ENCODE data around the gene SLC22A4. TPM values are rescaled to one million over a fixed set of nuclear protein-coding genes. Genes with fewer than 3 reads are reported as not detected.

The SLC22A4 gene
- total RNA-seq, 1 donor from 2014 or later, result not detected

GRCh38 chr5:132371603-132371994 lies 77.4 kb downstream of the SLC22A4 start:
- H3K4me3 Mint-ChIP-seq, result peak overlapping the region; percentile 86
- intact Hi-C loops (cut with micrococcal nuclease), result no loop called here
- no peak for ATAC-seq (ENCODE audit: low read depth)
- no peak for DNase-seq
- CTCF ChIA-PET, result no interaction called here
- no peak for TF ChIP-seq CTCF (IDR thresholded peaks at IDR 0.05)
- POLR2A ChIA-PET, result interaction anchor here (0.6 to 1.4 kb wide), 2 partner anchors 14 to 1665 kb away, joined by 4 read pairs; no protein-coding TSS in a partner anchor
- H3K27me3 Mint-ChIP-seq, result no peaks in the 10 kb centered on the region
- H3K4me1 Mint-ChIP-seq, result peaks cover 18% of the 10 kb centered on the region
- H3K27ac Mint-ChIP-seq, result peak overlapping the region; percentile 56
- H3K36me3 Mint-ChIP-seq (ENCODE audit: low read depth), result no peaks in the 10 kb centered on the region
- H3K9me3 Mint-ChIP-seq, result no peaks in the 10 kb centered on the region

- Mint-ChIP-seq H3K27ac (no peak overlapping the region), H3K27me3 (no peaks in the 10 kb centered on the region), H3K4me1 (peaks cover 18% of the 10 kb centered on the region), H3K36me3 (ENCODE audit: low read depth) (no peaks in the 10 kb centered on the region), H3K9me3 (no peaks in the 10 kb centered on the region), H3K4me3 (no peak overlapping the region)
- no peak for TF ChIP-seq CTCF (IDR thresholded peaks at IDR 0.05)
- POLR2A ChIA-PET, result interaction anchor here (1.4 kb wide), 1 partner anchor 14 kb away, joined by 4 read pairs; no protein-coding TSS in a partner anchor
- no peak for DNase-seq
- CTCF ChIA-PET, result no interaction called here
- intact Hi-C loops (cut with micrococcal nuclease), result no loop called here
- ATAC-seq (ENCODE audit: low read depth), result no peak
Measured at GRCh38 chr5:132372127-132372526, 77.9 kb downstream of the SLC22A4 start.

- Mint-ChIP-seq H3K27ac (no peak overlapping the region), H3K4me1 (peaks cover 18% of the 10 kb centered on the region), H3K36me3 (ENCODE audit: low read depth) (no peaks in the 10 kb centered on the region), H3K27me3 (no peaks in the 10 kb centered on the region), H3K9me3 (no peaks in the 10 kb centered on the region), H3K4me3 (no peak overlapping the region)
- ChIA-PET CTCF (no interaction called here), POLR2A (interaction anchor here (1.4 kb wide), 1 partner anchor 15 kb away, joined by 4 read pairs; no protein-coding TSS in a partner anchor)
- no peak for DNase-seq
- intact Hi-C loops (cut with micrococcal nuclease), result no loop called here
- ATAC-seq (ENCODE audit: low read depth), result no peak
- no peak for TF ChIP-seq CTCF (IDR thresholded peaks at IDR 0.05)
Measured at GRCh38 chr5:132372542-132372941, 78.3 kb downstream of the SLC22A4 start.

- H3K9me3 Mint-ChIP-seq, result no peaks in the 10 kb centered on the region
- ATAC-seq (ENCODE audit: low read depth) (no peak), DNase-seq (no peak)
- H3K27ac Mint-ChIP-seq, result no peak overlapping the region
- H3K4me3 Mint-ChIP-seq, result no peak overlapping the region
- H3K36me3 Mint-ChIP-seq (ENCODE audit: low read depth), result peaks cover 14% of the 10 kb centered on the region
- no peak for TF ChIP-seq CTCF (IDR thresholded peaks at IDR 0.05)
- ChIA-PET POLR2A (interaction anchor here (0.5 kb wide), 1 partner anchor 120 kb away, joined by 12 read pairs; no protein-coding TSS in a partner anchor), CTCF (interaction anchor here (1.3 kb wide), 1 partner anchor 10 kb away, joined by 4 read pairs; no protein-coding TSS in a partner anchor)
- H3K27me3 Mint-ChIP-seq, result no peaks in the 10 kb centered on the region
- intact Hi-C loops (cut with micrococcal nuclease), result no loop called here
- peaks cover 13% of the 10 kb centered on the region for H3K4me1 Mint-ChIP-seq
Measured at GRCh38 chr5:132375957-132376356, 81.8 kb downstream of the SLC22A4 start.

- H3K36me3 Mint-ChIP-seq (ENCODE audit: low read depth), result peaks cover 16% of the 10 kb centered on the region
- H3K4me3 Mint-ChIP-seq, result no peak overlapping the region
- POLR2A ChIA-PET, result no interaction called here
- ATAC-seq (ENCODE audit: low read depth), result no peak
- H3K4me1 Mint-ChIP-seq, result peaks cover 5% of the 10 kb centered on the region
- no peaks in the 10 kb centered on the region for H3K27me3 Mint-ChIP-seq
- no peak for TF ChIP-seq CTCF (IDR thresholded peaks at IDR 0.05)
- CTCF ChIA-PET, result interaction anchor here (1.3 kb wide), 1 partner anchor 38 kb away, joined by 4 read pairs; no protein-coding TSS in a partner anchor
- no peak overlapping the region for H3K27ac Mint-ChIP-seq
- no peak for DNase-seq
- intact Hi-C loops (cut with micrococcal nuclease), result no loop called here
- no peaks in the 10 kb centered on the region for H3K9me3 Mint-ChIP-seq
Measured at GRCh38 chr5:132376694-132377641, 82.8 kb downstream of the SLC22A4 start.
